Smooth muscle cell (in vitro differentiated cells): ENCODE data around the gene ETV6. TPM values are rescaled to one million over a fixed set of nuclear protein-coding genes. Genes with fewer than 3 reads are reported as not detected.
A peak's percentile ranks its signal among the peaks of the same experiment; 100 is the strongest.

Experiments used
- DNase-seq: peaks from one replicate; lab custom pipeline; 2025; ENCODE audit not compliant: unreplicated experiment; lab: John Stamatoyannopoulos, UW
- H2AFZ ChIP-seq: fragments of 200-600 bp; sonication (generic); 2 replicates; pipeline ENCODE4 v1.6.0; 2016; ENCODE audit warnings: antibody characterized with exemption, low read depth, mild to moderate bottlenecking
- H3F3A ChIP-seq: fragments of 200-600 bp; sonication (generic); 2 replicates; pipeline ENCODE4 v1.6.0; 2017; ENCODE audit warnings: antibody characterized with exemption, low read depth
- H3K27ac ChIP-seq: fragments of 200-600 bp; sonication (generic); 2 replicates; pipeline ENCODE4 v1.5.1; 2016; ENCODE audit warnings: low read depth, mild to moderate bottlenecking
- H3K27me3 ChIP-seq: fragments of 200-600 bp; sonication (generic); 2 replicates; pipeline ENCODE4 v1.6.1; 2016; ENCODE audit warnings: low read depth, mild to moderate bottlenecking
- H3K36me3 ChIP-seq: fragments of 200-600 bp; sonication (generic); 2 replicates; pipeline ENCODE4 v1.5.1; 2016; ENCODE audit warnings: low read depth
- H3K4me1 ChIP-seq: fragments of 200-600 bp; sonication (generic); 2 replicates; pipeline ENCODE4 v1.5.1; 2016; ENCODE audit warnings: low read depth
- H3K4me2 ChIP-seq: fragments of 200-600 bp; sonication (generic); 2 replicates; pipeline ENCODE4 v1.6.0; 2016; ENCODE audit warnings: mild to moderate bottlenecking
- H3K4me3 ChIP-seq: fragments of 200-600 bp; sonication (generic); 2 replicates; pipeline ENCODE4 v1.5.1; 2016; ENCODE audit warnings: mild to moderate bottlenecking
- H3K79me2 ChIP-seq: fragments of 200-600 bp; sonication (generic); 2 replicates; pipeline ENCODE4 v1.6.0; 2016; ENCODE audit warnings: low read depth, mild to moderate bottlenecking
- H3K9ac ChIP-seq: fragments of 200-600 bp; sonication (generic); 2 replicates; pipeline ENCODE4 v1.6.0; 2016; ENCODE audit warnings: low read depth
- H3K9me3 ChIP-seq: fragments of 200-600 bp; sonication (generic); replicated peaks from 2 replicates; pipeline ENCODE4 v1.5.1; 2016; ENCODE audit warnings: low read depth
- H4K20me1 ChIP-seq: fragments of 200-600 bp; sonication (generic); 2 replicates; pipeline ENCODE4 v1.6.0; 2016; ENCODE audit warnings: low read depth
- CTCF ChIP-seq: fragments of 200-600 bp; sonication (generic); IDR thresholded peaks from 2 replicates; pipeline ENCODE4 v1.5.1; 2017; ENCODE audit warnings: borderline replicate concordance, mild to moderate bottlenecking, antibody characterized with exemption; ENCODE audit not compliant: insufficient read depth, poor library complexity, severe bottlenecking
- WGBS: methylation state at CpG from one replicate; pipeline ENCODE4 v1.1.7; 2016; ENCODE audit warnings: low lambda C conversion rate; 5-methylcytosine and 5-hydroxymethylcytosine counted together
- polyA plus RNA-seq: library from polyadenylated mRNA; unstranded; fragments of >200 nt; fragmentation: Nextera tagmentation; extraction: Ambion mirVana; gene quantifications from 2 replicates; pipeline ENCODE4 v1.2.1, GENCODE V29; 2016
- total RNA-seq: library from RNA; depleted of rRNA; stranded (reverse); fragments of >200 nt; gene quantifications from 2 replicates; pipeline ENCODE4 v1.2.3, GENCODE V29; 2014

Gene ETV6
- total and polyA plus RNA-seq, 2 experiments from 2014 or later, result 11.5 to 23.8 TPM

GRCh38 chr12:11769723-11770514, 120.4 kb downstream of the ETV6 start:
- peaks cover 20% of the 10 kb centered on the region for H3K4me1 ChIP-seq
- H3K9me3 ChIP-seq, result no peaks in the 10 kb centered on the region
- H3K79me2 ChIP-seq, result peaks cover 83% of the 10 kb centered on the region
- H3F3A ChIP-seq, result peaks cover 23% of the 10 kb centered on the region
- no peak for DNase-seq
- H3K36me3 ChIP-seq, result no peaks in the 10 kb centered on the region
- no peaks in the 10 kb centered on the region for H3K27me3 ChIP-seq
- H3K4me2 ChIP-seq, result no peak overlapping the region
- no peak overlapping the region for H3K9ac ChIP-seq
- 96% methylated on average over 12 of the region's 12 CpGs for WGBS
- no peaks in the 10 kb centered on the region for H4K20me1 ChIP-seq
- H2AFZ ChIP-seq, result no peak overlapping the region
- TF ChIP-seq CTCF, result no peak
- H3K4me3 ChIP-seq, result no peak overlapping the region
- H3K27ac ChIP-seq, result no peak overlapping the region

GRCh38 chr12:11771356-11771755, 121.9 kb downstream of the ETV6 start:
- Histone ChIP-seq H3K9me3 (no peaks in the 10 kb centered on the region), H3K27me3 (no peaks in the 10 kb centered on the region), H3K79me2 (peaks cover 82% of the 10 kb centered on the region), H2AFZ (no peak overlapping the region), H3K36me3 (no peaks in the 10 kb centered on the region), H3K4me1 (peaks cover 7% of the 10 kb centered on the region), H4K20me1 (no peaks in the 10 kb centered on the region), H3K4me3 (no peak overlapping the region), H3K9ac (no peak overlapping the region), H3F3A (peaks cover 16% of the 10 kb centered on the region), H3K27ac (peak overlapping the region; percentile 66), H3K4me2 (no peak overlapping the region)
- DNase-seq, result no peak
- WGBS, result 97% methylated on average over 3 of the region's 3 CpGs
- no peak for TF ChIP-seq CTCF

GRCh38 chr12:11771895-11772502, 122.5 kb downstream of the ETV6 start:
- Histone ChIP-seq H2AFZ (no peak overlapping the region), H3K36me3 (no peaks in the 10 kb centered on the region), H3F3A (peaks cover 10% of the 10 kb centered on the region), H4K20me1 (no peaks in the 10 kb centered on the region), H3K27me3 (no peaks in the 10 kb centered on the region), H3K4me3 (no peak overlapping the region), H3K9ac (no peak overlapping the region), H3K4me2 (no peak overlapping the region), H3K9me3 (no peaks in the 10 kb centered on the region), H3K79me2 (peaks cover 81% of the 10 kb centered on the region), H3K27ac (peak overlapping the region; percentile 66), H3K4me1 (peaks cover under 1% of the 10 kb centered on the region)
- TF ChIP-seq CTCF, result no peak
- no peak for DNase-seq
- 61% methylated on average over 3 of the region's 3 CpGs for WGBS
